RCC 7860 (cell line): ENCODE results near the gene ELOVL6.
"Not testable (repeated sequence)": the region's sequence is repeated elsewhere in the genome, so short reads cannot be mapped to it uniquely, and the experiment has no call there.

ENCODE experiments used
- DNase-seq: peaks from one replicate; pipeline ENCODE4 v3.0.0-alpha.2; 2015; ENCODE audit warnings: low spot score
- FAIRE-seq: peaks from 2 replicates; lab custom pipeline; 2012; peaks lifted over from hg19 to GRCh38; lab: Jason Lieb, UNC

Gene ELOVL6

GRCh38 chr4:110039164-110039563 is 159.3 kb downstream of the ELOVL6 start:
- FAIRE-seq, DNase-seq: not testable (repeated sequence)

GRCh38 chr4:110034026-110034393 is 164.4 kb downstream of the ELOVL6 start:
- DNase-seq (no peak), FAIRE-seq (no peak)

- FAIRE-seq (no peak), DNase-seq (no peak)
Observed at GRCh38 chr4:110033355-110034025, 164.9 kb downstream of the ELOVL6 start.

- DNase-seq = no peak
Observed at GRCh38 chr4:110032603-110033002, 165.8 kb downstream of the ELOVL6 start.

DNA sequence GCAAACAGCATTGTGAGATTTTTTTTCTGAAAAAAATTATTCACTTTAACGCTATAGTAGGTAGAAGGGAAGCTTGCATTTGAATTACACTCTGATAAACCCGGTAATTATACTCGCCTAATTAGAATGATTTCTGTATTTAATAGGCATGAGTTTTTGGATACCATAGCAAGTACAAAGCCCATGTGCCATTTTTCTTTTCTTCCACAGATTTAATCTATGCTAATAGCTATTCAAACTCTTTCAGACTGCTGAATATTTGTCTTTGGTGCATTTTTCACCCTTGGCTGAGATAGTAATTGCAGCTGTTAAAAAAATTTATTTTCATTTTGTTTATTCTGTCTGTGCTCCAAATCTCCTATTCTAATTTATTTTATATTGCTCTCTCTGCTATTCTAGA is 172.7 kb downstream of the ELOVL6 start:
- FAIRE-seq = no peak
- DNase-seq = no peak

More at GRCh38 chr4:110032603-110033002, 165.8 kb downstream of the ELOVL6 start:
- FAIRE-seq = no peak

GRCh38 chr4:110025056-110025455 is 173.4 kb downstream of the ELOVL6 start:
- FAIRE-seq (no peak), DNase-seq (no peak)

GRCh38 chr4:110022457-110022856 is 176.0 kb downstream of the ELOVL6 start:
- no peak for DNase-seq
- no peak for FAIRE-seq

DNA sequence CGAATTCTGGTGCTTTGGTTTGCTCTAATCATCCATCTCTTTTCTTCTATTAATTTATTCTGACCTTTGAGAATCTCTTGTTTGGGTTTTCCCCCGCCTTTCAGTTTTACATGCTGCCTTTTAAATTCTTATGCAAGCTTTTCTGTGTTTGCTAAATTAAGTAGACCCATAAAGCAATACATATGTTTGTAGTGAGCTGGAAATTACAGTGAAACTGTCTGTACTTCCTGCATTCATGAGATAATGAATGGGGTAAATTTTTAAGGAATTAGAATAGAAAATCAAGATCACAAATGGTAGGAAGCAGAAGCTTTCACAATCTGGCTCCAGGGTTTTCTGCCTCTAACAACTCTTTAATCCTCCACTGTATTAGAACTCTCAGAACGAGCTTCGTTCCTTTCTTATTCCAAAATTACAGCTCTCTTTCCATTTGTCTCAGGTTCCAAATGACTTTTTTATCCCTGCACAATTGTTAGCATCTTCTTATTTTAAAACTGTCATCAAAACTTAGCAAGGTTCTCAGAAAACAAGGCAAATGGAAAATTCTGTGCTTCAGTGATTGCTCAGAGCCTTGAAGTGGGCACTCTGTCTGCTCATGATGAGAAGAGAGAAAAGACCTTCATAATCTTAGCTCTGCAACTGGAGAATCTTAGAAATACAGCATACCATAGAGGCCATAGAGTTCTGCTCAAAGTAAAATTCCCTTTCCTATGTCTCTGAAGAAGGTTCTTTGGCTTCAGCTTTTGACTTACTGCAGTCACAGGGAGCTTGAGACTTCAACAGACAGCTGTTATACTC is 177.6 kb downstream of the ELOVL6 start:
- no peak for FAIRE-seq
- no peak for DNase-seq

GRCh38 chr4:110020139-110020538 is 178.3 kb downstream of the ELOVL6 start:
- FAIRE-seq (no peak), DNase-seq (no peak)

GRCh38 chr4:110019153-110019552 is 179.3 kb downstream of the ELOVL6 start:
- FAIRE-seq (no peak), DNase-seq (no peak)

DNA sequence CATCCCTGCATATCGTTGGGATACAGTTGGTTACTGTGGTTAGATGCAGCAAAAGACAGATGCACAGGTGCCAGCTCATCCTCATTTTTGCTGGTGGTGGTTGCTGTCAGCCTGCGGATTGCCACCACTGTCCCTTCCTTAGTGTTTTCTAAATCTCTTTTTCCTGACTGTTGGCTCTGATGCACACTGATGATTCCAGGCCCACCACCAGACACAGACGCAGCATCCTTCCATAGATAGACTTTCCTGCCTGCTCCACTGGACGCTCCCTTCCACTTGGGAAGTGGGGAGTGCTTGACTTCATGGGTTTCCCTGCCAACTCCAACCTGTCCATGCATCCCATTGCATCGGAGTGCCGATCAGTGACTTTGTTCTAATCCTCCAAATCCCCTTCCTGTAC is 184.2 kb downstream of the ELOVL6 start:
- DNase-seq = no peak
- no peak for FAIRE-seq

DNA sequence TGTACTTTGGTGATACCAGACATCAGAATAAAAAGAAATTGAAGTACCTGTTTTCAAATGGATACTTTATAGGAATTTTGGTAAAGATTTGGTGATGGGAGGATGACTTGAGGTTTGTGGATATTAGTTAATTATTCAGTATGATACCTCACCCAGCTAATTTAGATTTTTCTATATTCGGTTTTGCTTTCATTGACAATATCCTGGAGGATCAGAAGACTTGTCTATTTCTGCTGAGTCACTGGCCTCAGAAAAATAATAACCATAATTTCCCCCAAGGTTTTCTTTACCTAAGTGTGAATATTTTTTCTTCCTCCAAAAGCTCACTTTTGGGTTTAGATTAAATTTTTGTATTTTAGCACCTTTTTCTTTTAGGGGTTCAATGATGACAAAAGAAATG is 185.5 kb downstream of the ELOVL6 start:
- DNase-seq (no peak), FAIRE-seq (no peak)

- FAIRE-seq (no peak), DNase-seq (no peak)
Observed at GRCh38 chr4:110010797-110011196, 187.6 kb downstream of the ELOVL6 start.

DNA sequence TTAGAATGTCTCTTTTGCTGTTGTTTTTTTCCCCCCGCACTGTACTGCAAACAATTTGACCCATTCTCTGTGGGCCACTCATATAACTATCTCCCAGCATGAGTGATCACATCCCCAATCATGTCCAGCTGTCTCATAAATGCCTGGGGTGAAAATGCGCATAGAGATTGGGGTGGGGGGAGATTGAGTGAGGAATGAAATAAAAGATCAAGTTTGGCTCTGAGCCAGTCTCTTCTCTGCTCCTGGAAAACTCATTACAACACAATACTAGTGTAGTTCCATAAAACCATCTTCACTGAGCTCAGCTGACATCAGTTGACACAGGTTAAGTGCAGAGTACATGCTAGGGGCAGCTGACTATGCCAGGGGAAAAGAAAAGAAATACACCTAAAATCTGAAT is 188.9 kb downstream of the ELOVL6 start:
- DNase-seq = no peak
- no peak for FAIRE-seq

DNA sequence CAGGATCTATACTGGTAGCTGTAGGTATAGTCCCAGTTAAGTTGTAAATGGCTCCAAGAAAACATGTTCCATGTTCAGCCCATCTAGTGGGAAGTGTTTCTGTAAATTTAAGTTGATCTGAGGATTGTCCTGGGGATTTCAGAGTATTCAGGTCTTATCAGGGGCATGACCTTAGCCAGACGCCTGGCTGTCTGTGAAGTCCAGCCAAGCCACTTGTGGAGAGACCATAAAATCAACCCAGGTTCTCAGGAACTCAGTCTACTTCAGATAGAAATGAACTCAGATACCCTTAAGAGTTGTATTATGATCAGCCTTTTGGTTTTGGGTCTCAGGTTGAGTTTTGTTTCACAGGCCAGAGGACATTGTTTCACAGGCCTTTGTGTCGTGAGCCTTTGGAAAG is 189.9 kb downstream of the ELOVL6 start:
- DNase-seq (no peak), FAIRE-seq (no peak)

GRCh38 chr4:110007217-110007616 is 191.2 kb downstream of the ELOVL6 start:
- FAIRE-seq (peak; percentile 21), DNase-seq (no peak)

- FAIRE-seq (peak; percentile 89), DNase-seq (peak; percentile 71)
Observed at GRCh38 chr4:110005461-110006056, 192.9 kb downstream of the ELOVL6 start.

DNA sequence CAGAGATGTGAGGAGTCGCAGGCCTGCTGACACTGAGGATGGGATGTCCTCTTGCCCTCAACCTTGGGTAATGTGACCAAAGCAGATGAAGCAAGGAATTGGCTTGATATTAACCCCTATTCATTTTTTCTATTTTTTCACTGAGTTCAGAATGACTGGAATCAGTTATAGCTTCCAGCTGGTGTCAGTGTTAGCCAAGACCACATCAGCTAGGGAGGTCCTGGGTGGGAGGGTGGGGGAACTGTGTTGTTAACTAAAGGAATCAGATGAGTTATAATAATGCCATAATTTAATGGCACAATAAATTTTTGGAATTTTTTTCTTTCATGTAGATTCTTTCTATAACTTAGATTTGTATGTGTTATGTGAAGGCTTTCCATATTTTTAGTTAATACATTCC is 193.9 kb downstream of the ELOVL6 start:
- DNase-seq (no peak), FAIRE-seq (no peak)

- peak; percentile 57 for DNase-seq
Observed at GRCh38 chr4:110003401-110004187, 194.8 kb downstream of the ELOVL6 start.

GRCh38 chr4:110002326-110002725 is 196.1 kb downstream of the ELOVL6 start:
- FAIRE-seq (no peak), DNase-seq (no peak)

More at GRCh38 chr4:110003401-110004187, 194.8 kb downstream of the ELOVL6 start:
- FAIRE-seq = no peak

- FAIRE-seq = no peak
- no peak for DNase-seq
Observed at GRCh38 chr4:109999585-109999912, 198.9 kb downstream of the ELOVL6 start.
